ENCODE results near the gene CD74.
"Not testable (repeated sequence)": the region's sequence is repeated elsewhere in the genome, so short reads cannot be mapped to it uniquely, and the experiment has no call there.

CD74 gene

DNA sequence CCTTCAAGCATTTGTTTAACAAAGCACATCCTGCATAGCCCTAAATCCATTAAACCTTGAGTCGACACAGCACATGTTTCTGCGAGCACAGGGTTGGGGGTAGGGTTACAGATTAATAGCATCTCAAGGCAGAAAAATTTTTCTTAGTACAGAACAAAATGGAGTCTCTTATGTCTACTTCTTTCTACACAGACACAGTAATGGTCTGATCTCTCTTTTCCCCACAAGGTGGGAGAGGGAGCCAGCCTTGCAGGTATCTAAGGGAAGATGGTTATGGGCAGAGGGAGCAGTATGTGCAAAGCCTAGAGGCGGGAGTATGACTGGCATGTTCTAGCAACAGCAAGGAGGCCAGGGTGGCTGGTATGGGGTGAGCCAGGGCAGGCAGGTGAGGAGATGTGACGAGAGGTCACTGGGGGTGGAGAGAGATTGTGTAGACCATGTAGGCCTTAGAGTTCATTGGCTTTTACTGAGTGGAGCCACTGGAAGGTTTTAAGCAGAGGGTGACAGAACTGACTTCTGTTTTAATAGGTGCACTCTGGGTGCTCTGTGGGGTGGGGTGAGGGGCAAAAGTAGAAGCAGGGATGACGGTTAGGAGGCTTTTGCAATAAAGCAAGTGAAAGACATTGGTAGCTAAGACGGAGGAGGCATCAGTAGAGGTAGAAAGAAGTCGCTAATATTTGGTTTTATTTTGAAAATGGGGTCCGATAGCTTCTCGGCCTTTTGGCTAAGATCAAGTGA, 42.0 kb upstream of the CD74 start:
- H3K4me3 ChIP-seq (ENCODE audit: low read depth, low read length): no peak overlapping the region
- TF ChIP-seq, protein P1, sequence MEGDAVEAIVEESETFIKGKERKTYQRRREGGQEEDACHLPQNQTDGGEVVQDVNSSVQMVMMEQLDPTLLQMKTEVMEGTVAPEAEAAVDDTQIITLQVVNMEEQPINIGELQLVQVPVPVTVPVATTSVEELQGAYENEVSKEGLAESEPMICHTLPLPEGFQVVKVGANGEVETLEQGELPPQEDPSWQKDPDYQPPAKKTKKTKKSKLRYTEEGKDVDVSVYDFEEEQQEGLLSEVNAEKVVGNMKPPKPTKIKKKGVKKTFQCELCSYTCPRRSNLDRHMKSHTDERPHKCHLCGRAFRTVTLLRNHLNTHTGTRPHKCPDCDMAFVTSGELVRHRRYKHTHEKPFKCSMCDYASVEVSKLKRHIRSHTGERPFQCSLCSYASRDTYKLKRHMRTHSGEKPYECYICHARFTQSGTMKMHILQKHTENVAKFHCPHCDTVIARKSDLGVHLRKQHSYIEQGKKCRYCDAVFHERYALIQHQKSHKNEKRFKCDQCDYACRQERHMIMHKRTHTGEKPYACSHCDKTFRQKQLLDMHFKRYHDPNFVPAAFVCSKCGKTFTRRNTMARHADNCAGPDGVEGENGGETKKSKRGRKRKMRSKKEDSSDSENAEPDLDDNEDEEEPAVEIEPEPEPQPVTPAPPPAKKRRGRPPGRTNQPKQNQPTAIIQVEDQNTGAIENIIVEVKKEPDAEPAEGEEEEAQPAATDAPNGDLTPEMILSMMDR (IDR thresholded peaks at IDR 0.05; ENCODE audit: low read depth, low read length, missing control alignments): no peak

DNA sequence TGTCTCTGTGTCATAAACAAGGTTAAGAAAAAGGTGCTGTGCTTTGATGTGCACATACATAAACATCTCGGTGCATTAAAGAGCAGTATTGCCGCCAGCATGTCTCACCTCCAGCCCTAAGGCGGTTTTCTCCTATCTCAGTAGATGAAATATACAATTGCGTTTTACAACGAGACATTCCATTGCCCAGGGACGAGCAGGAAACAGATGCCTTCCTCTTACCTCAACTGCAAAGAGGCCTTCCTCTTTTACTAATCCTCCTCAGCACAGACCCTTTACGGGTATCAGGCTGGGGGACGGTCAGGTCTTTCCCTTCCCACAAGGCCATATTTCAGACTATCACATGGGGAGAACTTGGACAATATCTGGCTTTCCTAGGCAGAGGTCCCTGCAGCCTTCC, 41.3 kb upstream of the CD74 start:
- H3K4me3 ChIP-seq (ENCODE audit: low read depth, low read length); DNase-seq (ENCODE audit: low read depth): not testable (repeated sequence)

More for the DNA sequence above, 42.0 kb upstream of the CD74 start:
- DNase-seq (ENCODE audit: low read depth): no peak

DNA sequence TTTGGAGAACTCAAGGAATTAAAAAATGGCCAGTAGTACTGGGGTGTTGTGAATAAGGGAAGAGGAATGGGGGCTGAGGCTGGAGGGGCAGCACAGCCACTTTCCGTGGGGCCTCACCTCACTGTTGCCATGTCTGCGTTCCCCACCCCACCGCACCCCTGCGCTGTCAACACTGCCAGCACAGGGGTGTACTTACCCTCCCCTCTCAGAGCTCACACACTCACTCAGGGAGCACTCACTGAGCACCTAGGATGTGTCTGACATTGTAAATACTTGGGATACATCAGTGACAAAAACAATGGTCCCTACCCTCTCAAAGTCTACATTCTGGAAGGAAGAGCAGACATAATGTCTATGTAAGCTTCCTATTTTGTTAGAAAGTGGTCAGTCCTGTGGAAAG, 40.2 kb upstream of the CD74 start:
- no peak for DNase-seq (ENCODE audit: low read depth)
- TF ChIP-seq, protein P1 (IDR thresholded peaks at IDR 0.05; ENCODE audit: low read depth, low read length, missing control alignments): no peak
- no peak overlapping the region for H3K4me3 ChIP-seq (ENCODE audit: low read depth, low read length)

DNA sequence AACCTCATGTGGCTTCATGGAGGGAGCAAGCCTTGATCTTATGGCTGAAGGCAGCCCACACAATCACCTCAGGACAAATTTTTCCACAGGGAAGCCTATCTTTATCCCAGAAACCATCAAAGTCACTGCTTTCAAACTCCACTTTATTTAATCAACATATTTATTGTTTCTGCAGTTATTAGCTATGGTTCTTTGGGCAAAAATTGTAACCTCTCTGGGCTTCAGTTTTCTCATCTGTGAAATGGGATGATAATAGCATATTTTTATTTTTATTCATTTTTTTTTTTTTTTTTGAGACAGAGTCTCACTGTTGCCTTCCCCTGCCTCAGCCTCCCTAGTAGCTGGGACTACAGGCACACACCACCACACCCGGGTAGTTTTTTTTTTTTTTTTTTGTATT, 38.9 kb upstream of the CD74 start:
- TF ChIP-seq, protein P1 (IDR thresholded peaks at IDR 0.05; ENCODE audit: low read depth, low read length, missing control alignments): no peak
- no peak for DNase-seq (ENCODE audit: low read depth)

DNA sequence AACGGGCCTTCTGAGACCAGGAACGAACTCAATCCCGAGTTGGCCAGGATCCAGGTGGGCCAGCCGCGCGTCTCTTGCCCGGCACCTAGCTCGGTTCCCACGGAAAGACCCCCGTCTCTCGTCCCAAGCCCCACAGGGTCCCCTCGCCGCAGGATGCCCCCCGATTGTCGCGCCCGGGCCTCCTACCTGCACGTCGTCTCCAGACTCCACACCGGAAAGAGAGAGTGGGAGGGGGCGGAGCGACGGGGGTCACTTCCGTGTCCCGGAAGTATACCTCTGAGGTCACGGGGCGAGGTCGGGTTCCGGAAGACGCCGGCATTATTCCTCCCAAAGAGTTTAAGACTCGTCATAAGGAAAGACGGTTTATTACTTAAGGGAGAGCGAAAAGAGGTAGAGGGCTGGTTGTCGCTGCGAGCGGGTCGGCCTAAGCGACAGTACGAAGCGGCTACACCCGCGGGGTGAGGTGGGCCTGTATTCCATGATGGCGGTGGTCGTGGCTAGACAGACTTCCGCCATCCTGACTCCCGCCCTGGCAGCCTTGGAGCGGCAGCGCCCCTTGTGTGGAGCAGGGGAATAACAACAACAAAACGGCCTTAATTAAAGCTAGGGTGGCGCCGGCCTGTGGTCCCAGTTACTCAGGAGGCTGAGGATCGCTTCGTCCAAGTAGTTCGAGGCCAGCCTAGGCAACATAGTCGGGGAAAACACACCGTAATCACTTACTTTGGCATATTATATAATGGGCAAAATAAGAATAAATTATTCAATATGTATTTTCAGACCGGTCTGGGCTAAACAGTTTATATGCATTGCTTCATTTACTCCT, 37.0 kb upstream of the CD74 start, which contains the start of gene RPS14:
TSS of gene RPS14 (minus strand) at position 223 of the 823 bp plus-strand sequence. CDS start 2,006 bp downstream, outside the sequence.
- peak within 1 kb of the TSS; percentile 73 for H3K4me3 ChIP-seq (ENCODE audit: low read depth, low read length)
- TF ChIP-seq, protein P1 (IDR thresholded peaks at IDR 0.05; ENCODE audit: low read depth, low read length, missing control alignments): peak; percentile 91
- DNase-seq (ENCODE audit: low read depth): peak; percentile 91

More for the DNA sequence above, 38.9 kb upstream of the CD74 start:
- no peak overlapping the region for H3K4me3 ChIP-seq (ENCODE audit: low read depth, low read length)

DNA sequence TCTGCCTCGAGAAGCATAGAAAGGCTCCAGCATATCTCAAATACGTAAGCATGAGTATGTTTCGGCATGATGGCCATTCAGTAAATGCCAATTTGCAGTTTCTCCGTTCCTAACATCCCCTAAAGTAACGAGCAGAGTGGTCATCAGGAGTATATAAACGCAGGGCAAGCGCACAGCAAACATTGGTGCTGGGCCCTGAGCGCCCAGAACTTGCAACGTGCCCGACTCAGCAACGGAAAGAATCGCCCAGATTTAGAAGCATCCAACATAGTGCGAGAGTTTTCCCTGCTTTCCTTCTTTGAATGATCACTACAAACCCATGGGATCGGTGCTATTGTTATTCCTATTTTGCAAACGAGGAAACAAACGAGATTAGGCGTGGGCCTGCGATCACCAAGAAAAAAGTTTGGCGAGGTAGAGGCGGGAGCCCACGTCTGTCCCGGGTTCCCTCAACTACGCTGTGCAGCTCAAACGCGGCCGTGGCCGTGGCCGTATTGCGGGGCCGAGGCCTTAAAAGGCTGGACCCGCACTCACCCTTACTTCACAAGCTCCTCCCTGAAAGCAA, 36.3 kb upstream of the CD74 start:
- TF ChIP-seq, protein P1 (IDR thresholded peaks at IDR 0.05; ENCODE audit: low read depth, low read length, missing control alignments): no peak
- DNase-seq (ENCODE audit: low read depth): no peak
- H3K4me3 ChIP-seq (ENCODE audit: low read depth, low read length): peak overlapping the region; percentile 73

DNA sequence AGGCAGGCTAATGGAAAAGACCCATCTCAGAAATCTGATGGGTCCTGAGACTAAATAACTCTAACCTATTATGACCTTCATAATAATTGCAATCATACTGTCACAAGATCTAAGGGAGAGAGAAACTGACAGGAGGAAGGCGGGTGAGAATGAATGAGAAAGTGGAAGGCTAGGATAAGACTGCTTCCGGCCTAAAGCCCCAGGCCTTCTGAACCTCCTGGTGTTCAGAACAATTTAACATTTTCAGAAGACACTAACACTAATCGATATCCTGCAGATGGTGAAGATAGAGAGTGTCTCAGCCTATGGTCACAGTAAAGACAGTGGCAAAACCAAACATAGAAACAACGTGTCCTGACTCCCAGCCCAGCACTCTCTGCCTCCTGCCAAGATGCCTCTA, 35.6 kb upstream of the CD74 start:
- H3K4me3 ChIP-seq (ENCODE audit: low read depth, low read length): peak overlapping the region; percentile 73
- TF ChIP-seq, protein P1 (IDR thresholded peaks at IDR 0.05; ENCODE audit: low read depth, low read length, missing control alignments): no peak
- DNase-seq (ENCODE audit: low read depth): no peak

Measured in GM12864 (cell line).